Measurements from ENCODE around the gene GMPPA.
A peak's percentile ranks its signal among the peaks of the same experiment; 100 is the strongest.

GMPPA gene

GRCh38 chr2:219498280-219499057 lies at the start of gene GMPPA:
Gene GMPPA (plus strand): TSS chr2:219498891. CDS start chr2:219499976, 1,085 bp downstream.
- peak; percentile 96 for DNase-seq

- no peak for DNase-seq
These were observed 49.1 kb upstream of the GMPPA start for GRCh38 chr2:219449609-219450008.

GRCh38 chr2:219451661-219452360 lies 46.9 kb upstream of the GMPPA start:
- DNase-seq, result no peak

GRCh38 chr2:219452361-219453317 lies 46.1 kb upstream of the GMPPA start:
- DNase-seq, result no peak

DNA sequence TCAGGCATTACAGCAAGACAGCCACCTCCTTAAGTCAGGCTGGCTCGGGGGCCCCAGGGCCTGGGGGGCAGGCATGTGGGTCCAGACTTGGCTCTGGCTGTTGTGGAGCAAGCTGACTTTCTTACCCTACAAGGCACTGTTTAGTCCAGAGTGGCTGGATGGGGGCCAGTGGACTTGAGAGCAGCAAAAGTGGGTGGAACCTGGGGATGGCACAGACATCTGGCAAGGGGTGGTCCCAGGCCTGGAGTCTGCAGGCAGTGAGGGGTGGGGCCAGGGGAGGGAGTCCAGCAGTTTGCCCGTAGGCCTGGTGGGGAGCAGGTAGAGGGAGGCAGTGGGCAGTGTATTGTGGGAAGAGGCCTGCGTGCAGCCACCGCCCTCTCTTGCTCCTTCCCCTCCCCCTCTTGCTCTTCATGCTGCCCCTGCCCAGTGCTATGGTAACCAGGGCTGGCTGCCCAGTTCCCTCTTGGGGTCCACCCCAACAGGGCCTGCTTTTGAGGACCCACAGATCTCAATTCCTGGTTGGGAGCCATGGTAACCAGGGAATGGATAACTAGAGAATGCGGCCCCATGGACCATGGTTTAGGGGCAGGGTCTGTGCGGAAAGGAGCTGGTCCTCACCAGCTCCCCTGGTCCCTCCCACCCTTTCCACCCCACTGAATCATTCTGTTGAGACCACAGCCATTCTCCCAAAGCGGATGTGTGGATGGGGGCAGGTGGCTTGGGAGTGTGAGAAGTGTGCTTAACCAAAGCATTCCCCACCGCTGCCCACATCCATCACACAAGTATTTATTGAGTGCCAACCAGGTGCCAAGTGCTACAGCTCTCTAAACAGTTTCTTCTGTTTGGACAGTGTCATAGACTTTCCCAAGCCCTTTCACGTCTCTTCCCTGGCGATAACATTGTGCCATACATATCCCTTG lies 44.8 kb upstream of the GMPPA start:
- no peak for DNase-seq

DNA sequence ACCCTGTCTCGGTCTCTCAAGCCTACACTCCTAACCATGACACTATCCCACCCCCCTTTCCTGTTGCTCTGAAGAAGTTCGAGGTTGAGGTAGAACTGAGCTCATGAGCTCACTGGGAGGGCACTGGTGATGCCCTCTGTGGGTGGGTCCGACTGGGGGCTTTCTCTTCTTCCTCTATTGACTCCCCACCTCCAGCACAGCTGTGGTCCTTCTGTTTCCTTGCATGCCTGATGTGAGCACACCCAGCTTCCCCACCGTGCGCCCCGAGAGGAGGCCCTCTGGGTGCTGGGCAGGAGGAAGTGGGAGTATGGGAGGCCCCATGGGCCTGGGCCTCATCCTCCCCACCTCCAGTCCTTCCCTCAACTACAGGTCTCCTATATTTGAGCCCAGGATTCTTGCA lies 43.1 kb upstream of the GMPPA start:
- DNase-seq, result no peak

- DNase-seq, result no peak
These were observed 40.8 kb upstream of the GMPPA start for GRCh38 chr2:219457784-219458369.

- DNase-seq, result no peak
These were observed 39.7 kb upstream of the GMPPA start for GRCh38 chr2:219458996-219459395.

GRCh38 chr2:219459460-219460311 lies 39.0 kb upstream of the GMPPA start:
- DNase-seq, result peak; percentile 14 to 33

DNA sequence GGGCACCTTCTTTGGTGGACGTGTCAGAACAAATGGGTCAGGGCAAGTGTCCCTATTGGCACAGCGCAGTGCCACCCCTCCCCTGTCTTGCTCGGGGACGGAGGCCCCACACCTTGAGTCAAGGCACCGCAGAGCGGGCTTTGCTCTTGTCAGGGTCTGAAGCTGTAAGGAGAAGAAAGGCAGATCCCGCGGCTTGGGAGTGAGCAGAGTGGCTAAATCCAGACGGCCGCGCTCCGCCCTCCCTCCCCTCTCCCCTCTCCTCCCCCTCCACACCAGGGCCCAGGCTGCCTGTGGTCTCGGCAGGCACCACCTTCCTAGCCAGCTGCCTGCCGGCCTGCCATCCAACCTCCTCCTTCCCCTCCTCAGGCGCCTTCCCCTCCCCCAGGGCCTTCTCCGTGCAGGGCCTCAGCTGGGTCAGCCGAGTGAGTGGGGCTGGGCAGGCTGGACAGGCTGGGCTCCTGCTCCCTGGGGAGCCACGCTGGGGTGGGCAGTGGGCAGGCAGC lies 38.2 kb upstream of the GMPPA start:
- no peak for DNase-seq

DNA sequence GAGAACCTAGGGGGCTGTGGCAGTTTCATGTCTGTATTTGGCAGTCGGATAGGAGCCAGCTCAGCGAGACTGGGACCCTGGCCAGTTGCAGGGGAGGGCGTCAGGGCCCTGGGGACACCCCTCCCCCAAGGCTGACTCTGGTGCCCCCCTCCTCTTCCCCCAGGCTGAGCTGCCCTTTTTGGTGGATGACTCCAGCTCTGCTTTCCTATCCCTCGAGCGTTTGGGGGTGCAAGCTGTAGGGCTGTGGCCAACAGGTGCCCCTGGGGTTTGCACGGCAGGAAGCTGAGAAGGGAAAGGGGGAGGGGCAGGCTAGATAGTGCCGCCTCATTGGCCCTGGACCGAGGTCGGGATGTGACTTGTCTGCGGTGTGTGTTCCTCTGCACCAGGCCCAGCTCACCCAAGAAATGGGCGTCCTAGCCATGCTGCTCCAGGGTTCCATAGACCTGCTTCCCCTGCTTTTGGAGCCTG lies 37.6 kb upstream of the GMPPA start:
- no peak for DNase-seq

DNA sequence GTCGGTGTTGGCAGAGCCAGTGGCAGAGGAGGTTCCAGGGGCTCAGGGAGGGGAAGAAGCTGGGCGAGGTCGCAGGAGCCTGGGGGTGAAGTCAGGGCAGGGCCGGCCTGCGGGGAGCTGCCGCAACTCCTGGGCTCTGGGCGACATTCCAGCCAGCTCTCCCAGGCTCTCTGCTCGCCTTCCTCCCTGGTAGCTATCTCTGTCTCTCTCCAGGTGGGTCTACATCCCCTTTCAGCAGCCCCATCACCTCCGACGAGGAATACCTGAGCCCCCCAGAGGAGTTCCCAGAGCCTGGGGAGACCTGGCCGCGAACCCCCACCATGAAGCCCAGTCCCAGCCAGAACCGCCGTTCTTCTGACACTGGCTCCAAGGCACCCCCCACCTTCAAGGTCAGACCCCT lies 37.0 kb upstream of the GMPPA start:
- DNase-seq, result no peak

DNA sequence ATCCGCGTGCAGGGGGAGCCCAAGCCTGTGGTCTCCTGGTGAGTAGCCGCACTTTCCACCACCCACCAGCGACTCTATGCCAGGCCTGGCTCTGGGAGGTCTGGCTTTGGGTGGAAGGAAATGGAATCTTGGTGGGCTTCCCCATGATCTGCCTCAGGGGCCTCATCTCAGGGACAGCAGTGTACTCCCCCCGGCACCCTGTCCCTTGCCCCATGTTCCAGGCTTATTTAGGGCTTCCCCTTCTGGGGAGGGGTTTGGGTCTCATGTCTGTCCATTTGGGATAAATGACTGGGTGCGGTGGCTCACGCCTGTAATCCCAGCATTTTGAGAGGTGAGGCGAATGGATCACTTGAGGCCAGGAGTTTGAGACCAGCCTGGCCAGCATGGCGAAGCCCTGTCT lies 36.3 kb upstream of the GMPPA start:
- no peak for DNase-seq

DNA sequence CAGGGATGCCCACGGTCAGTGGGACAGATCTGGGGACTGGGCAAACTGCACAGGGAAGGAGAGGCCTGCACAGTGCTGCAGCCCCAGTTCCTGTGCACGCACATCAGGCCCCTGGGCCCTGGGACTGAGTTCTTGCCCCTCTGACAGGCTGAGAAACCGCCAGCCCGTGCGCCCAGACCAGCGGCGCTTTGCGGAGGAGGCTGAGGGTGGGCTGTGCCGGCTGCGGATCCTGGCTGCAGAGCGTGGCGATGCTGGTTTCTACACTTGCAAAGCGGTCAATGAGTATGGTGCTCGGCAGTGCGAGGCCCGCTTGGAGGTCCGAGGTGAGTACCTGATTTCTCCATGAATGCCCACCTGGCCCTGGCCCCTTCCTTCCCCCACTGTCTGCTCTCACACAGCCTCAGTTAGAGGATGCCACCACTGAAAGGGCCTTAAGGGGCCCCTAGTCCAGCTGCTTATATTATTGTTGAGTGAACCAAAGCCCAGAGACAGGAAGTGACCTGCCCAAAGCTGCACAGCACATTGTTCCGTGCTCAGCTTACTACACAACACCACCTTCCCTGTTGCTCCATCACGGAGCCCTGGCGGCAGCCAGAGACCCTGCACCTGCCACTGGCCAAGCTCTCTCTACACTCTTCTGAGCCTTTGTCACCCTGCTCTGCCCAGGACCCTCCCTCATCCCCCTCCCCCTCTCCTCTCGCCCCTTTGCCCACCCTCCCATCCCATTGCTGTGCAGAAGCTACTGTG lies 34.2 kb upstream of the GMPPA start:
- no peak for DNase-seq

GRCh38 chr2:219465659-219466561 lies 32.8 kb upstream of the GMPPA start:
- no peak for DNase-seq

DNA sequence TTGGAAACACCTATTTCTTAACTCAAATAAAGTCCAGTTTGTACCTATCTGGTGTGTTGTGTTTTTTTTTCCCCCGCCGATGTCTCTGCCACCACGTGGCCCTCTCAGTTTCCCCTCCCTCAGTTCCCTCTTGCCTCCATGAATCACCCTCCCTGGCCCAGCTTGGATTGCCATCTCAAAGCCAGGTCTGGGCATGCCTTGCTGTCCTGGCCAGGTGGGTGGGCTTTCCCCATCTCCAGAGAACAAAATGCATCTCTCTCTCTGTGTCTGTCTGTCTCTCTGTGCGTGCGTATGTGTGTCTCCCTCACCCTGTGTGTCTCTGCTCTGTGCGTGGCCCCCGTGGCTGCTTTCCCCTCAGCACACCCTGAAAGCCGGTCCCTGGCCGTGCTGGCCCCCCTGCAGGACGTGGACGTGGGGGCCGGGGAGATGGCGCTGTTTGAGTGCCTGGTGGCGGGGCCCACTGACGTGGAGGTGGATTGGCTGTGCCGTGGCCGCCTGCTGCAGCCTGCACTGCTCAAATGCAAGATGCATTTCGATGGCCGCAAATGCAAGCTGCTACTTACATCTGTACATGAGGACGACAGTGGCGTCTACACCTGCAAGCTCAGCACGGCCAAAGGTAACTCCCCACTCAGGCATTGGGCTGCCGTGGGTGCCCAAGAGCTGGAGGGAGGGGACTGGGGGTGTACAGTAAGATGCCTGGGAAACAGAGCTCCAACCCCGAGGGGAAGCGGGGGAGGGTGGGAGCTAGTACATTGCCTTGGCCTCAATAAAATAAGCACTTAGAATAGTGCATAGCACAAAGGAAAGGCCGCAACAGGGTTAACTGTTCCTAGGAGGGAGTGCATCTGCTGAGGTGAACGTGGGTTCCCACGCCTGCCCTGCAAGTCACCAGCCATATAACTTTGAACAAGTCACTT lies 31.6 kb upstream of the GMPPA start:
- DNase-seq, result no peak

GRCh38 chr2:219467736-219468075 lies 31.0 kb upstream of the GMPPA start:
- DNase-seq, result no peak
